ENCODE measurements around the gene SEPTIN7. TPM values are rescaled to one million over a fixed set of nuclear protein-coding genes. Genes with fewer than 3 reads are reported as not detected.
A peak's percentile ranks its signal among the peaks of the same experiment; 100 is the strongest.

SEPTIN7 gene
- total RNA-seq, 2 experiments from 2014 or later: 245 to 256 TPM

GRCh38 chr7:35804231-35804970 is 3.5 kb downstream of the SEPTIN7 start:
- Mint-ChIP-seq H3K27me3 (no peaks in the 10 kb centered on the region), H3K9me3 (no peaks in the 10 kb centered on the region), H3K36me3 (peaks cover 48% of the 10 kb centered on the region), H3K4me1 (peaks cover 63% of the 10 kb centered on the region), H3K4me3 (peak overlapping the region; percentile 12), H3K27ac (no peak overlapping the region)
- DNase-seq: no peak

GRCh38 chr7:35805876-35806275 is 5.0 kb downstream of the SEPTIN7 start:
- Mint-ChIP-seq H3K4me3 (no peak overlapping the region), H3K27me3 (no peaks in the 10 kb centered on the region), H3K9me3 (peaks cover 5% of the 10 kb centered on the region), H3K27ac (peak overlapping the region; percentile 11), H3K4me1 (peaks cover 66% of the 10 kb centered on the region), H3K36me3 (peaks cover 56% of the 10 kb centered on the region)
- no peak for DNase-seq

- peaks cover 76% of the 10 kb centered on the region for H3K36me3 Mint-ChIP-seq
- H3K4me3 Mint-ChIP-seq: no peak overlapping the region
- H3K27ac Mint-ChIP-seq: peak overlapping the region; percentile 1
- H3K9me3 Mint-ChIP-seq: peaks cover 41% of the 10 kb centered on the region
- H3K27me3 Mint-ChIP-seq: no peaks in the 10 kb centered on the region
- peaks cover 71% of the 10 kb centered on the region for H3K4me1 Mint-ChIP-seq
- no peak for DNase-seq
Observed at GRCh38 chr7:35816514-35816913, 15.7 kb downstream of the SEPTIN7 start.

- Mint-ChIP-seq H3K27me3 (no peaks in the 10 kb centered on the region), H3K27ac (peak overlapping the region; percentile 1), H3K9me3 (peaks cover 41% of the 10 kb centered on the region), H3K4me1 (peaks cover 68% of the 10 kb centered on the region), H3K36me3 (peaks cover 76% of the 10 kb centered on the region), H3K4me3 (no peak overlapping the region)
- no peak for DNase-seq
Observed at GRCh38 chr7:35817181-35817580, 16.3 kb downstream of the SEPTIN7 start.

GRCh38 chr7:35817930-35818329 is 17.1 kb downstream of the SEPTIN7 start:
- Mint-ChIP-seq H3K4me3 (peak overlapping the region; percentile 35), H3K27ac (peak overlapping the region; percentile 86), H3K4me1 (peaks cover 69% of the 10 kb centered on the region), H3K9me3 (peaks cover 41% of the 10 kb centered on the region), H3K36me3 (peaks cover 83% of the 10 kb centered on the region), H3K27me3 (no peaks in the 10 kb centered on the region)
- DNase-seq: no peak

- Mint-ChIP-seq H3K9me3 (peaks cover 43% of the 10 kb centered on the region), H3K27me3 (no peaks in the 10 kb centered on the region), H3K36me3 (peaks cover 79% of the 10 kb centered on the region), H3K27ac (peak overlapping the region; percentile 86), H3K4me3 (peak overlapping the region; percentile 35), H3K4me1 (peaks cover 65% of the 10 kb centered on the region)
- DNase-seq: no peak
Observed at GRCh38 chr7:35818513-35818912, 17.7 kb downstream of the SEPTIN7 start.

- peak overlapping the region; percentile 86 for H3K27ac Mint-ChIP-seq
- peaks cover 72% of the 10 kb centered on the region for H3K36me3 Mint-ChIP-seq
- peaks cover 42% of the 10 kb centered on the region for H3K9me3 Mint-ChIP-seq
Observed at GRCh38 chr7:35819310-35819709, 18.5 kb downstream of the SEPTIN7 start.

GRCh38 chr7:35819954-35820703 is 19.3 kb downstream of the SEPTIN7 start:
- Mint-ChIP-seq H3K27me3 (no peaks in the 10 kb centered on the region), H3K36me3 (peaks cover 64% of the 10 kb centered on the region), H3K27ac (peak overlapping the region; percentile 86), H3K4me3 (no peak overlapping the region), H3K4me1 (peaks cover 54% of the 10 kb centered on the region), H3K9me3 (peaks cover 38% of the 10 kb centered on the region)
- DNase-seq: no peak

More at GRCh38 chr7:35819310-35819709, 18.5 kb downstream of the SEPTIN7 start:
- H3K4me3 Mint-ChIP-seq: peak overlapping the region; percentile 25
- peaks cover 59% of the 10 kb centered on the region for H3K4me1 Mint-ChIP-seq
- no peaks in the 10 kb centered on the region for H3K27me3 Mint-ChIP-seq
- no peak for DNase-seq

- no peak overlapping the region for H3K4me3 Mint-ChIP-seq
- H3K4me1 Mint-ChIP-seq: peaks cover 51% of the 10 kb centered on the region
- peaks cover 57% of the 10 kb centered on the region for H3K36me3 Mint-ChIP-seq
- H3K9me3 Mint-ChIP-seq: peaks cover 34% of the 10 kb centered on the region
- DNase-seq: no peak
- H3K27ac Mint-ChIP-seq: no peak overlapping the region
- H3K27me3 Mint-ChIP-seq: no peaks in the 10 kb centered on the region
Observed at GRCh38 chr7:35820858-35821257, 20.0 kb downstream of the SEPTIN7 start.

- Mint-ChIP-seq H3K27me3 (no peaks in the 10 kb centered on the region), H3K4me3 (no peak overlapping the region), H3K36me3 (peaks cover 35% of the 10 kb centered on the region), H3K27ac (no peak overlapping the region), H3K4me1 (peaks cover 42% of the 10 kb centered on the region), H3K9me3 (peaks cover 25% of the 10 kb centered on the region)
- DNase-seq: no peak
Observed at GRCh38 chr7:35823440-35823839, 22.6 kb downstream of the SEPTIN7 start.

GRCh38 chr7:35825974-35826373 is 25.1 kb downstream of the SEPTIN7 start:
- peaks cover 19% of the 10 kb centered on the region for H3K36me3 Mint-ChIP-seq
- H3K4me1 Mint-ChIP-seq: peaks cover 39% of the 10 kb centered on the region
- peaks cover 7% of the 10 kb centered on the region for H3K9me3 Mint-ChIP-seq
- H3K4me3 Mint-ChIP-seq: no peak overlapping the region
- no peaks in the 10 kb centered on the region for H3K27me3 Mint-ChIP-seq
- DNase-seq: no peak
- H3K27ac Mint-ChIP-seq: no peak overlapping the region

- Mint-ChIP-seq H3K4me3 (no peak overlapping the region), H3K4me1 (peaks cover 45% of the 10 kb centered on the region), H3K27me3 (no peaks in the 10 kb centered on the region), H3K36me3 (peaks cover 15% of the 10 kb centered on the region), H3K9me3 (peaks cover 4% of the 10 kb centered on the region), H3K27ac (no peak overlapping the region)
- no peak for DNase-seq
Observed at GRCh38 chr7:35826751-35827150, 25.9 kb downstream of the SEPTIN7 start.

GRCh38 chr7:35828817-35829216 is 28.0 kb downstream of the SEPTIN7 start:
- H3K27me3 Mint-ChIP-seq: no peaks in the 10 kb centered on the region
- H3K4me3 Mint-ChIP-seq: no peak overlapping the region
- no peak for DNase-seq
- peaks cover 20% of the 10 kb centered on the region for H3K36me3 Mint-ChIP-seq
- peaks cover 2% of the 10 kb centered on the region for H3K9me3 Mint-ChIP-seq
- H3K4me1 Mint-ChIP-seq: peaks cover 52% of the 10 kb centered on the region
- H3K27ac Mint-ChIP-seq: no peak overlapping the region

GRCh38 chr7:35831208-35831607 is 30.4 kb downstream of the SEPTIN7 start:
- Mint-ChIP-seq H3K27ac (no peak overlapping the region), H3K27me3 (no peaks in the 10 kb centered on the region), H3K9me3 (peaks cover 2% of the 10 kb centered on the region), H3K36me3 (peaks cover 30% of the 10 kb centered on the region), H3K4me1 (peaks cover 59% of the 10 kb centered on the region), H3K4me3 (no peak overlapping the region)
- no peak for DNase-seq

All from activated naive CD8-positive, alpha-beta T cell treated with anti-CD3 and anti-CD28 coated beads for 36 hours (primary cell).